Type B pancreatic cell (in vitro differentiated cells): Measurements from ENCODE around the gene NDFIP2. TPM values are rescaled to one million over a fixed set of nuclear protein-coding genes. Genes with fewer than 3 reads are reported as not detected.

Experiments
- DNase-seq: peaks from one replicate; pipeline ENCODE4 v3.0.0; 2021; ENCODE audit warnings: mixed read lengths; ENCODE audit not compliant: unreplicated experiment; ENCODE audit errors: extremely low spot score
- H3K27ac Mint-ChIP-seq: 2 replicates; pipeline ENCODE4 v1.8.0; 2021; ENCODE audit warnings: mild to moderate bottlenecking, mixed read lengths
- H3K27me3 Mint-ChIP-seq: 2 replicates; pipeline ENCODE4 v1.8.0; 2021; ENCODE audit warnings: mixed read lengths
- H3K36me3 Mint-ChIP-seq: 2 replicates; pipeline ENCODE4 v1.8.0; 2021; ENCODE audit warnings: mixed read lengths
- H3K4me1 Mint-ChIP-seq: one replicate; pipeline ENCODE4 v1.8.0; 2021; ENCODE audit warnings: mixed read lengths; ENCODE audit not compliant: unreplicated experiment
- H3K4me3 Mint-ChIP-seq: 2 replicates; pipeline ENCODE4 v1.8.0; 2021; ENCODE audit warnings: mild to moderate bottlenecking, mixed read lengths
- H3K9me3 Mint-ChIP-seq: 2 replicates; pipeline ENCODE4 v1.8.0; 2021; ENCODE audit warnings: mixed read lengths
- CTCF ChIP-seq: fragments of 200-600 bp; sonication (generic); conservative IDR thresholded peaks from 2 replicates; pipeline ENCODE4 v1.5.0; 2021; ENCODE audit warnings: antibody characterized with exemption, mild to moderate bottlenecking
- total RNA-seq: library from RNA; stranded (reverse); gene quantifications from 2 replicates; pipeline ENCODE4 v1.2.1, GENCODE V29; 2021; ENCODE audit warnings: low replicate concordance

The NDFIP2 gene
- total RNA-seq, 1 donor from 2014 or later = 41.7 TPM

- TF ChIP-seq CTCF = no peak
- Mint-ChIP-seq H3K36me3 (peaks cover 3% of the 10 kb centered on the region), H3K4me3 (no peak overlapping the region), H3K27me3 (no peaks in the 10 kb centered on the region), H3K27ac (no peak overlapping the region), H3K9me3 (no peaks in the 10 kb centered on the region), H3K4me1 (no peaks in the 10 kb centered on the region)
- DNase-seq = no peak
These were observed 12.6 kb upstream of the NDFIP2 start for GRCh38 chr13:79468402-79468801.

- no peak for DNase-seq
- no peaks in the 10 kb centered on the region for H3K9me3 Mint-ChIP-seq
- TF ChIP-seq CTCF = no peak
- no peak overlapping the region for H3K27ac Mint-ChIP-seq
- H3K27me3 Mint-ChIP-seq = no peaks in the 10 kb centered on the region
- H3K4me1 Mint-ChIP-seq = no peaks in the 10 kb centered on the region
- H3K36me3 Mint-ChIP-seq = peaks cover 3% of the 10 kb centered on the region
- H3K4me3 Mint-ChIP-seq = no peak overlapping the region
These were observed 12.1 kb upstream of the NDFIP2 start for GRCh38 chr13:79468819-79469218.

GRCh38 chr13:79469608-79470007 is 11.3 kb upstream of the NDFIP2 start:
- TF ChIP-seq CTCF = no peak
- DNase-seq = no peak
- H3K27ac Mint-ChIP-seq = no peak overlapping the region
- H3K9me3 Mint-ChIP-seq = no peaks in the 10 kb centered on the region
- peaks cover 3% of the 10 kb centered on the region for H3K36me3 Mint-ChIP-seq
- no peaks in the 10 kb centered on the region for H3K4me1 Mint-ChIP-seq
- no peak overlapping the region for H3K4me3 Mint-ChIP-seq
- H3K27me3 Mint-ChIP-seq = no peaks in the 10 kb centered on the region

- Mint-ChIP-seq H3K9me3 (no peaks in the 10 kb centered on the region), H3K27me3 (no peaks in the 10 kb centered on the region), H3K4me1 (no peaks in the 10 kb centered on the region), H3K4me3 (no peak overlapping the region), H3K36me3 (peaks cover 3% of the 10 kb centered on the region), H3K27ac (no peak overlapping the region)
- DNase-seq = no peak
- TF ChIP-seq CTCF = no peak
These were observed 10.3 kb upstream of the NDFIP2 start for GRCh38 chr13:79470666-79471065.

GRCh38 chr13:79475569-79475968 is 5.4 kb upstream of the NDFIP2 start:
- no peak overlapping the region for H3K27ac Mint-ChIP-seq
- TF ChIP-seq CTCF = no peak
- no peak overlapping the region for H3K4me3 Mint-ChIP-seq
- DNase-seq = no peak
- peaks cover 4% of the 10 kb centered on the region for H3K27me3 Mint-ChIP-seq
- no peaks in the 10 kb centered on the region for H3K4me1 Mint-ChIP-seq
- no peaks in the 10 kb centered on the region for H3K36me3 Mint-ChIP-seq
- no peaks in the 10 kb centered on the region for H3K9me3 Mint-ChIP-seq

GRCh38 chr13:79477968-79478367 is 3.0 kb upstream of the NDFIP2 start:
- Mint-ChIP-seq H3K27ac (no peak overlapping the region), H3K9me3 (no peaks in the 10 kb centered on the region), H3K36me3 (peaks cover under 1% of the 10 kb centered on the region), H3K27me3 (peaks cover 4% of the 10 kb centered on the region), H3K4me1 (peaks cover 1% of the 10 kb centered on the region), H3K4me3 (no peak overlapping the region)
- TF ChIP-seq CTCF = no peak
- DNase-seq = no peak
